ENCODE measurements around the gene KCTD2.

KCTD2 gene

DNA sequence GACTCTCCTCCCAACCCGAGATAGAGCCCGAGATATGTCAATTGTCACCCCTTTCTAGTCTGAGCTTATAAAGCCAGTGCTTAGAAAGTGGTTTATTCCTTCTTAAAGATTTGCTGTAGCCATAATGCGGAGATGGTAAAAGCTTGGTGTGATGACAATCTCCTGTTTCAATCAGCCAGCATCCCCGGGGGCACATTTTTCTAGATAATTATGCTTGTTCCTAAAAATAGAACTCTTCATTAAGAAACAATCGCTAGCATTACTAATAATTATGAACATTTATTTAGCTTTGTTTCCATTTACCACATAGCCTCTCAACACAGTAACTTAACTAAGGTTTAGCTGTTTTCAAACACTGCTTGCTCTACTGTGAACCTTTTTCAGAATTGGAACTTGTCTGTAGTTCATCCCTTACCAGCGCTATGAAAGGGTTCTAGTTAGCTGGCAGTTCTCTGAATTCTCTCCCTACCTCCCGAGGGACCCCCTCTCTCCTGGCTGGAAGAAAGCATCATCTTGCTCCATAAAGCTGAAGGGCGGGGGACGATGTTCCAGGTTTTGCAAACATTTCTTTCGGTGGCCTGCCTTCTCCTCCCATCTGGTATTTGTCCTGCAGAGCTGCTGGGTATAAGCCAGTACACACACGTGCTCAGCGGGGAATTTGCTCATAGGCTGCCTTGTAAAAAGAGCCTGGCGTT, 35.5 kb upstream of the KCTD2 start:
- Histone ChIP-seq H3K9me3 (ENCODE audit: insufficient read depth, low read length) (no peaks in the 10 kb centered on the region), H3K9me2 (replicated peaks; ENCODE audit: insufficient read depth, low read length) (no peaks in the 10 kb centered on the region), H3K27me3 (ENCODE audit: low read length) (no peaks in the 10 kb centered on the region), H3K27ac (ENCODE audit: low read depth, low read length) (no peak overlapping the region), H3K36me3 (ENCODE audit: low read length) (no peaks in the 10 kb centered on the region), H3K4me2 (ENCODE audit: low read depth, low read length, poor library complexity, severe bottlenecking) (peak overlapping the region; percentile 96), H3K79me2 (ENCODE audit: insufficient read depth, low read length) (peaks cover 11% of the 10 kb centered on the region), H4K20me1 (ENCODE audit: low read depth, low read length) (no peaks in the 10 kb centered on the region), H3F3A (ENCODE audit: insufficient read depth) (peaks cover 11% of the 10 kb centered on the region), H3K9ac (ENCODE audit: low read length) (peak overlapping the region; percentile 74), H2AFZ (ENCODE audit: low read depth, low read length, severe bottlenecking) (peak overlapping the region; percentile 93), H3K4me3 (ENCODE audit: insufficient read depth, low read length, poor library complexity, severe bottlenecking) (no peak overlapping the region)
- TF ChIP-seq, protein P1, sequence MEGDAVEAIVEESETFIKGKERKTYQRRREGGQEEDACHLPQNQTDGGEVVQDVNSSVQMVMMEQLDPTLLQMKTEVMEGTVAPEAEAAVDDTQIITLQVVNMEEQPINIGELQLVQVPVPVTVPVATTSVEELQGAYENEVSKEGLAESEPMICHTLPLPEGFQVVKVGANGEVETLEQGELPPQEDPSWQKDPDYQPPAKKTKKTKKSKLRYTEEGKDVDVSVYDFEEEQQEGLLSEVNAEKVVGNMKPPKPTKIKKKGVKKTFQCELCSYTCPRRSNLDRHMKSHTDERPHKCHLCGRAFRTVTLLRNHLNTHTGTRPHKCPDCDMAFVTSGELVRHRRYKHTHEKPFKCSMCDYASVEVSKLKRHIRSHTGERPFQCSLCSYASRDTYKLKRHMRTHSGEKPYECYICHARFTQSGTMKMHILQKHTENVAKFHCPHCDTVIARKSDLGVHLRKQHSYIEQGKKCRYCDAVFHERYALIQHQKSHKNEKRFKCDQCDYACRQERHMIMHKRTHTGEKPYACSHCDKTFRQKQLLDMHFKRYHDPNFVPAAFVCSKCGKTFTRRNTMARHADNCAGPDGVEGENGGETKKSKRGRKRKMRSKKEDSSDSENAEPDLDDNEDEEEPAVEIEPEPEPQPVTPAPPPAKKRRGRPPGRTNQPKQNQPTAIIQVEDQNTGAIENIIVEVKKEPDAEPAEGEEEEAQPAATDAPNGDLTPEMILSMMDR (IDR thresholded peaks at IDR 0.05; ENCODE audit: insufficient read depth, low read length, poor library complexity, severe bottlenecking): no peak
- no peak for TF ChIP-seq EZH2phosphoT487 (conservative IDR thresholded peaks at IDR 0.05; ENCODE audit: low read length)

DNA sequence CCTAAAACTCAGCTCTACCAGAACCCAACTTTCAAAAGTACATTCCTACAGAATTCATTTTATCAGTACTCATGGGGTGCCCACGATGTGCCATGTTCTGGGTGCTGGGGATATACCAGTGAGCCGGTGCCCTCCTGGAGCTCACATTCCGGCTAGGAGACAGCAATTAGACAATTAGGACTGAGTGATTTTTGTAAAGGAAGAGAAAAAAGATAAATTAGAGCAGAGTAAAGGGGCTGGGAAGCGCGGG, 35.0 kb upstream of the KCTD2 start:
- Histone ChIP-seq H3K4me2 (ENCODE audit: low read depth, low read length, poor library complexity, severe bottlenecking) (peak overlapping the region; percentile 96), H3K79me2 (ENCODE audit: insufficient read depth, low read length) (peaks cover 11% of the 10 kb centered on the region), H3K36me3 (ENCODE audit: low read length) (no peaks in the 10 kb centered on the region), H3K9me3 (ENCODE audit: insufficient read depth, low read length) (no peaks in the 10 kb centered on the region), H3F3A (ENCODE audit: insufficient read depth) (peaks cover 11% of the 10 kb centered on the region), H3K4me3 (ENCODE audit: insufficient read depth, low read length, poor library complexity, severe bottlenecking) (peak overlapping the region; percentile 73), H4K20me1 (ENCODE audit: low read depth, low read length) (no peaks in the 10 kb centered on the region), H3K9ac (ENCODE audit: low read length) (peak overlapping the region; percentile 74), H3K27me3 (ENCODE audit: low read length) (no peaks in the 10 kb centered on the region), H3K9me2 (replicated peaks; ENCODE audit: insufficient read depth, low read length) (no peaks in the 10 kb centered on the region), H2AFZ (ENCODE audit: low read depth, low read length, severe bottlenecking) (peak overlapping the region; percentile 93), H3K27ac (ENCODE audit: low read depth, low read length) (no peak overlapping the region)
- TF ChIP-seq EZH2phosphoT487 (conservative IDR thresholded peaks at IDR 0.05; ENCODE audit: low read length): no peak
- TF ChIP-seq, protein P1 (IDR thresholded peaks at IDR 0.05; ENCODE audit: insufficient read depth, low read length, poor library complexity, severe bottlenecking): no peak

DNA sequence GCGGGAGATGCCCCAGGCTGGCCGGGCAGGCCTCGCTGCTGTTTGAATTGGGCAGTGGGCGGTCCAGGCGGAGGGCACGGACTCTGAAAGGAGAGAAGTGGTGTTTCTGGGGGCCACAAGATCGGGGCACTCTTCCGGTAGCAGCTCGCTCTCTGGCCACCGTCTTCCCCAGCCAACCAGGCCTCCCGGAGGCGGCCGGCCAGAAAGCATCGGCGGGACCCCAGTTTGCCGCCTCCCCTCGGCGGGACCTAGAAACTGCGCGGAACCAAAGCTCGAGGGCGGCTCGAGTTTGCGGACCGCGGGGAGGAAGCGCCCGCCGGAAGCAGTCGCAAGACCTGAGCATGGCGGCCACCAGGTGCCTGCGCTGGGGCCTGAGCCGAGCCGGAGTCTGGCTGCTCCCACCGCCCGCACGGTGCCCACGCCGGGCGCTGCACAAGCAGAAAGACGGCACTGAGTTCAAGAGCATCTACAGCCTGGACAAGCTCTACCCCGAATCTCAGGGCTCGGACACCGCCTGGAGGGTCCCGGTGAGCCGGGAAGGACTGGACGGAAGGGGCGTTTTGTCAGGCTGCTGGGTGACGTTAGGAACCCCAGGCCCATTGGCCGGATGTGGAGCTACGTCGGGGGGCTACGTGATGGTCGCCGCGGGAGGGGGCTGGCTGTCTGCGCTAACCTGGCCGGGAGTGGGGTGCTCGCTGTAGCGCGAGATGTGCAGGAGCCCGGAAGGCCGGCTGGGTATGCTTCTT, 34.5 kb upstream of the KCTD2 start, which contains the start of gene MRPL58:
MRPL58 (plus strand) TSS at position 325 of the 746 bp plus-strand sequence; CDS start at position 342, 17 bp downstream.
- Histone ChIP-seq H3K9me2 (replicated peaks; ENCODE audit: insufficient read depth, low read length) (no peaks in the 10 kb centered on the region), H3F3A (ENCODE audit: insufficient read depth) (peaks cover 11% of the 10 kb centered on the region), H3K27ac (ENCODE audit: low read depth, low read length) (peak within 1 kb of the TSS; percentile 40), H3K4me2 (ENCODE audit: low read depth, low read length, poor library complexity, severe bottlenecking) (peak within 1 kb of the TSS; percentile 96), H2AFZ (ENCODE audit: low read depth, low read length, severe bottlenecking) (peak within 1 kb of the TSS; percentile 93), H3K27me3 (ENCODE audit: low read length) (no peaks in the 10 kb centered on the region), H3K9me3 (ENCODE audit: insufficient read depth, low read length) (no peaks in the 10 kb centered on the region), H3K4me3 (ENCODE audit: insufficient read depth, low read length, poor library complexity, severe bottlenecking) (peak within 1 kb of the TSS; percentile 73), H3K9ac (ENCODE audit: low read length) (peak within 1 kb of the TSS; percentile 74), H3K36me3 (ENCODE audit: low read length) (no peaks in the 10 kb centered on the region), H3K79me2 (ENCODE audit: insufficient read depth, low read length) (peaks cover 11% of the 10 kb centered on the region), H4K20me1 (ENCODE audit: low read depth, low read length) (no peaks in the 10 kb centered on the region)
- TF ChIP-seq, protein P1 (IDR thresholded peaks at IDR 0.05; ENCODE audit: insufficient read depth, low read length, poor library complexity, severe bottlenecking): no peak
- TF ChIP-seq EZH2phosphoT487 (conservative IDR thresholded peaks at IDR 0.05; ENCODE audit: low read length): no peak
